ENCODE data around the gene ZNF773.
"Not testable (repeated sequence)": the region's sequence is repeated elsewhere in the genome, so short reads cannot be mapped to it uniquely, and the experiment has no call there.

The ZNF773 gene

GRCh38 chr19:57499680-57500395, at the start of gene ZNF773:
ZNF773 (plus strand) TSS chr19:57499938; CDS start chr19:57500081, 143 bp downstream.
- DNase-seq (ENCODE audit: low read depth, low spot score) = peak; percentile 88

- no peak for DNase-seq (ENCODE audit: low read depth, low spot score)
Observed at GRCh38 chr19:57452307-57452706, 47.4 kb upstream of the ZNF773 start.

DNA sequence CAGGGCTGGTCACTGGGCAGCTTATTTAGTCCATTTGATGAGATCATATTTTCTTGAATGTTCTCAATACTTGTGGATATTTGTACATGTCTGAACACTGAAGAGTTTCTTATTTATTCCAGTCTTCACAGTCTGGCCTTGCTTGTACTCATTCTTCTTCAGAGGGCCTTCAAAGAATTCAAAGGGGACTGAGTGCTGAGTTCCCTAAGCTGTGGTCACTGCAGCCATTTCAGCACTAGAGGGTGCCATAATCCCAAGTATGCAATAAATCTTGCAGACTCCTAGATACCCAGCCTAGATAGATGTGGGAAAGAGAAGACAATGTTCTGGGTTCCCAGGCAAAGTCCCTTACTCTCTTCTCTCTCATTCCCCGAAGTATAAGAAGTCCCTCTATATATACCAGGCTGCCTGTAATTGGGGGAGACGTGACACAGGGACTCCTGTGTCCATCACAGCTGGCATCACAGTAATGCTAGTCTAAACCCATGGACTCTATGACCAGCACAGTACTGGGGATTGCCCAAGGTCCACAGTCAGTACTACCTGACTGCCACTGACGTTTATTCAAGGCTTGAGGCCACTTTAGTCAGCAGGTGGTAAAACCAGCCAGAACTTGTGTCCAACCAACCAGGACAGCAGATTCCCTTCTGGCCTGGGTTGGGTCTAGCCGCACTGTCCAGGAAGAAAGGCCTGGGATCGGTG, 33.9 kb upstream of the ZNF773 start:
- no peak for DNase-seq (ENCODE audit: low read depth, low spot score)

- DNase-seq (ENCODE audit: low read depth, low spot score) = no peak
Observed at GRCh38 chr19:57466489-57466888, 33.2 kb upstream of the ZNF773 start.

DNA sequence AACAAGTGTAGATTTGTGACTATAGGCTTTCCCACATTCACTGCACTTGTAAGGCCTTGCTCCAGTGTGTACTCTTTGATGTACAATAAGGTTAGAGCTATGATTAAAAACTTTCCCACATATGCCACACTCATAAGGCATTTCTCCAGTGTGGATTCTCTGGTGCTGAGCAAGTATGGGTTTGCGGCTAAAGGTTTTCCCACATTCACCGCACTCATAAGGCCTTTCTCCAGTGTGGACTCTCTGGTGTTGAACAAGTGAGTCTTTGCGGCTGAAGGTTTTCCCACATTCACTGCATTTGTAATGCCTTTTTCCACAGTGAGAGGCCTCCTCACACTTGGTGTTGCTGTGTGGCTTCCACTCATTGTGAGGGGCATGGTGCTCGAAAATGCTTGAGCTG, 26.1 kb upstream of the ZNF773 start:
- DNase-seq (ENCODE audit: low read depth, low spot score) = no peak

DNA sequence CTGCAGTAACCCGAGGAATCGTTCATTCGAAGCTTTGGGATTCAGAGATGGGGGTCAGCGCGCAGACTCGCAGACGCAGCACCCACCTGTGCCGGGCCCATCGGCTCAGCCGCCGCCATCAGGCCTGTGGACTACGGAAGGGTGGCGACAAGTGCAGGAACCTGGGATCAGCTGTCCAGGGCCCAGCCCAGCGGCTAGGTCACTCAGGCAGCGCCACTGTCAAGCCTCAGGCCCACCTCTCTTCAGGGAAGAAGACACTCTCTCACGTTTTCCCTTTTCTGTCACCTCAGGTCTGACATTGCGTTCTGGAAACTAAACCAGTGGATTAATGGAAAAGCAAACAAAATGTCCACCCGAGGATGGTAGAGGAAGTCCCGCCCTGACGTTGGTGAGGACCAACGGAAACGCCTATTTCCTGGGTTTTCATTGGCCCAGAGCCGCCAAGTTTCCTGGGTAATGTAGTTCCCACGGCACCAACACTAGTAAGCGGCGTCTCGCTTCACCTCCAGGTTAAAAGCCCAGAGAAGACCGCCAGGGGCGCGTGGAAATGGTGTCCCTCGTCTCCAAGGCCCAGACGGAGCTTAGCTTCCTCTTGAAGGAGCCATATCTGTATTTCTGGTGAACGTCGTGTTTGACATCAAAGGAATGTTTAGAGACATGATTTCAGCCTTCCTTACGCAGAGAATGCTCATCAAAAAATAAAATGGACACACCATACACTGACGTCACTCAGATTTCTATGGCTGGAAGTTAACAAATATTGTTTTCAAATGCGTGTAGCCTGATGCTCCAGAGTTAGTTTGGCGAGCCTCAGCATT, 22.3 kb upstream of the ZNF773 start, which contains the start of gene ZNF772:
Gene ZNF772, minus strand, starts transcription at position 376 of the 818 bp plus-strand sequence. Its CDS starts 257 bp downstream, at position 119.
- DNase-seq (ENCODE audit: low read depth, low spot score) = peak; percentile 80

GRCh38 chr19:57487477-57488298, 12.1 kb upstream of the ZNF773 start, which contains the start of gene ZNF419:
ZNF419 (plus strand) TSS chr19:57487750; CDS start chr19:57487951, 201 bp downstream.
- peak; percentile 70 for DNase-seq (ENCODE audit: low read depth, low spot score)

GRCh38 chr19:57488299-57488644, 11.5 kb upstream of the ZNF773 start:
- DNase-seq (ENCODE audit: low read depth, low spot score) = not testable (repeated sequence)

- not testable (repeated sequence) for DNase-seq (ENCODE audit: low read depth, low spot score)
Observed at GRCh38 chr19:57499332-57499679, 432 bp upstream of the ZNF773 start.

GRCh38 chr19:57500400-57500799, 662 bp downstream of the ZNF773 start:
- not testable (repeated sequence) for DNase-seq (ENCODE audit: low read depth, low spot score)

DNA sequence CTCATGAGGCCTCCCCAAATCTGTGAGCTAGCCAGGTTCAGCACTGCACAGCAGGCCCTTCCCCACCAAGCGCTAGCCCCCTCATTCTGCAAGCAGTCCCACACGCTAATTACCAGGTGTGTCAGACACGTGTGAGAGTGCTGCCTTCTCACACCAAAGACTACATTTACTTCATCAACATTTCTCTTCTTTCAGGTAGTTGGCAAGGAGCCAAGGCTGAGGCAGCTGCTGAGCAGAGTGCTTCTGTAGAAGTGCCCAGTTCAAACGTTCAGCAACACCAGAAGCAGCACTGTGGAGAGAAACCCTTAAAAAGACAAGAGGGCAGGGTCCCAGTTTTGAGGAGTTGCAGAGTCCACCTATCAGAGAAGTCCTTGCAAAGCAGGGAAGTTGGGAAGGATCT, 6.4 kb downstream of the ZNF773 start:
- DNase-seq (ENCODE audit: low read depth, low spot score) = no peak

DNA sequence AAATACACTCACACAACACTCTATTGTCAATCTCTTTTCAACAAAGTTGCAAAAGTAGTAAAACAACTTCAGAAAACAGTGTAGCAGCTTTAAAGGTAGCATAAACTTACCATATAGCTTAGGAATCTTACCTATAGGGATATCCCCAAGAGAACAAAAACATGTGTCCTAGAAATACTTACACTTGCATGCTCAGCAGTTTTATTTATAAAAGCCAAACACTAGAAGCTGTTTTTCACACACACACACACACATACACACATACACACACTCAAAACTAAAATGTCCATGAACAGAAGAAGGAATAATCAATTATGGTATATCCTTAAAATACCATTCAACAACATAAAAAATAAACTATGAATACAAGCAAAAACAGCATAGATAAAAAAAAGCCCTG, 11.7 kb downstream of the ZNF773 start:
- no peak for DNase-seq (ENCODE audit: low read depth, low spot score)

- DNase-seq (ENCODE audit: low read depth, low spot score) = no peak
Observed at GRCh38 chr19:57512845-57513244, 13.1 kb downstream of the ZNF773 start.

- no peak for DNase-seq (ENCODE audit: low read depth, low spot score)
Observed at GRCh38 chr19:57515255-57515654, 15.5 kb downstream of the ZNF773 start.

- DNase-seq (ENCODE audit: low read depth, low spot score) = not testable (repeated sequence)
Observed at GRCh38 chr19:57518021-57518420, 18.3 kb downstream of the ZNF773 start.

- DNase-seq (ENCODE audit: low read depth, low spot score) = peak; percentile 76
Observed at GRCh38 chr19:57527136-57527881, 27.6 kb downstream of the ZNF773 start, which contains the start of gene ZNF549. ZNF549 (plus strand) TSS chr19:57527356; CDS start chr19:57527574, 218 bp downstream.

- DNase-seq (ENCODE audit: low read depth, low spot score) = no peak
Observed at GRCh38 chr19:57537953-57538547, 38.3 kb downstream of the ZNF773 start.

DNA sequence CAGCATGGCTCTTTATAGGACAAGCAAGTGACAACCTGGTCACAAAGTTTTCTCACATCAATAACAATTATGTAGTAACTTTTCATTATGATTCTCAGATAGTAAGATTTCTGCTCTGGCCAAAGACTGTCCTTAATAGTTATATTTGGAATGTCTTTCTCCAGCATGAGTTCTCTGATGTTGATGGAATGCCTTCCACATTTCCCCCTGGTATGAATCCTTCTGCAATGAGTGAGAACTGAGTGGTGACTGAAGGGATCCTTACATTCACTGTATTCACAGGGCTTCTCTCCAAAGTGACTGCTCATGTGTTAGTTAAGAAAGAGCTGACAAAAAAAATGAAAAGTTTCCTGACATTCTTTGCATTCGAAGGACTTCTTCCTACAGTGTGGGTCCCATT, 46.8 kb downstream of the ZNF773 start:
- no peak for DNase-seq (ENCODE audit: low read depth, low spot score)

DNA sequence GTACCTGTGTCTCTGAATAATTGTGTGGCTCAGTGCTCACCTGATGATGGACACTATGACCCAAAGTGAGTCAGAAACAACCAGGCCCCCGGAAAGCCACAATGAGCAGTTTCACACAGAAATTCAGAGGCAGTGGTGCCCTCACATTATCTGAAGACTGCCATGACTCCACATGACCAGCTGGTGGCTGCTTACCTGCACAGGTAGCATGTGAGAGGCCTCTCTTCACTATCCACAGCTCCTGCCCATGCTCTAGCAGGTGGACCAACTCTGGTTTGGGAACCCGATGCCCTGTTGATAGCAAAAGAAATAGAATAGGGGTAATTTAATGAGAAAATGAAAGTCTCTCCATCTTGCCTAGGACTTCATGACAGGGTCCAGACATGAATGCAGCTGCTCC, 52.7 kb downstream of the ZNF773 start:
- DNase-seq (ENCODE audit: low read depth, low spot score) = no peak

DNA sequence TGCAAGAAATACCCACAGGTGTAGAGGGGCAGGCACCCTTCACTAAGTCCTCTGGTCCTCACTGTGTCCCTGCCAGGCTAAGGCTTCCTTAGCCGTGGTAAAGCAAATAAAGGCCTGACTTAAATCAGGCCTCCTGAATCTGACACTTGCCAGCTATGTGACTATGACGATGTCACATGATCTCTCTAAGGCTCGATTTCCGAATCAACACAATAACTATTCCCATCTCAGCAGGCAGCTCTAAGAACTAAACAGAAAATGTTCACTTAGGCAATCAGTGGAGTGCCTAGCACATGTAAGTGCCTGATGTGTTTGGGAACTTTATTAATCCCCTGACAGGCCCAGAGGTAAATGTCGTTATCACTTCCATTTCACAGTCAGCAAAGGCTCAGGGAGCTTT, 57.9 kb downstream of the ZNF773 start:
- DNase-seq (ENCODE audit: low read depth, low spot score) = no peak
